Measurements from ENCODE around the gene EXOC6B. TPM values are rescaled to one million over a fixed set of nuclear protein-coding genes. Genes with fewer than 3 reads are reported as not detected.

Gene EXOC6B
- total and polyA plus RNA-seq, 2 experiments from 2014 or later, result 8.9 to 18.3 TPM

- TF ChIP-seq EZH2 (IDR thresholded peaks at IDR 0.05; ENCODE audit: insufficient read depth, poor library complexity, severe bottlenecking), result no peak
- TF ChIP-seq EZH2phosphoT487 (IDR thresholded peaks at IDR 0.05; ENCODE audit: insufficient read depth, low read depth), result no peak
- Histone ChIP-seq H3K9ac (no peak overlapping the region), H3K4me3 (no peak overlapping the region), H3K79me2 (ENCODE audit: insufficient read depth) (no peaks in the 10 kb centered on the region), H4K20me1 (ENCODE audit: insufficient read depth) (no peaks in the 10 kb centered on the region), H3K36me3 (ENCODE audit: low read depth) (no peaks in the 10 kb centered on the region), H3F3A (ENCODE audit: insufficient read depth) (no peaks in the 10 kb centered on the region), H2AFZ (no peak overlapping the region), H3K27me3 (replicated peaks; ENCODE audit: insufficient read depth) (peaks cover 28% of the 10 kb centered on the region), H3K27ac (no peak overlapping the region), H3K9me2 (ENCODE audit: insufficient read depth) (no peaks in the 10 kb centered on the region), H3K4me1 (ENCODE audit: insufficient read depth) (peaks cover 4% of the 10 kb centered on the region; the same call in 1 of the 2 replicates), H3K9me3 (ENCODE audit: low read depth) (no peaks in the 10 kb centered on the region), H3K4me2 (ENCODE audit: unreplicated experiment) (no peak overlapping the region)
- in situ Hi-C loops (cut with MboI), result loop anchor here (10.0 kb wide), 1 partner anchor 599 kb away; no protein-coding TSS in a partner anchor
- 88 to 92% methylated on average over 5 of the region's 5 CpGs for WGBS, 2 experiments (ENCODE audit: low coverage in 1 of 2, low lambda C conversion rate in 2 of 2, missing lambda C conversion rate in 2 of 2)
- DNase-seq, result no peak
Measured at GRCh38 chr2:72153924-72154323, 671.9 kb downstream of the EXOC6B start.

- Histone ChIP-seq H3K4me3 (no peak overlapping the region), H3K4me2 (ENCODE audit: unreplicated experiment) (no peak overlapping the region), H3K9me3 (ENCODE audit: low read depth) (no peaks in the 10 kb centered on the region), H2AFZ (no peak overlapping the region), H3K4me1 (ENCODE audit: insufficient read depth) (peaks cover 4% of the 10 kb centered on the region; the same call in 1 of the 2 replicates), H3K36me3 (ENCODE audit: low read depth) (no peaks in the 10 kb centered on the region), H3F3A (ENCODE audit: insufficient read depth) (no peaks in the 10 kb centered on the region), H3K9me2 (ENCODE audit: insufficient read depth) (no peaks in the 10 kb centered on the region), H3K27me3 (replicated peaks; ENCODE audit: insufficient read depth) (peaks cover 29% of the 10 kb centered on the region), H3K79me2 (ENCODE audit: insufficient read depth) (no peaks in the 10 kb centered on the region), H3K9ac (no peak overlapping the region), H3K27ac (no peak overlapping the region), H4K20me1 (ENCODE audit: insufficient read depth) (no peaks in the 10 kb centered on the region)
- 90% methylated on average over 17 to 18 of the region's 18 CpGs for WGBS, 2 experiments (ENCODE audit: low coverage in 1 of 2, low lambda C conversion rate in 2 of 2, missing lambda C conversion rate in 2 of 2)
- no peak for DNase-seq
- in situ Hi-C loops (cut with MboI), result loop anchor here (10.0 kb wide), 1 partner anchor 598 kb away; no protein-coding TSS in a partner anchor
- no peak for TF ChIP-seq EZH2 (IDR thresholded peaks at IDR 0.05; ENCODE audit: insufficient read depth, poor library complexity, severe bottlenecking)
- TF ChIP-seq EZH2phosphoT487 (IDR thresholded peaks at IDR 0.05; ENCODE audit: insufficient read depth, low read depth), result no peak
Measured at GRCh38 chr2:72153026-72153791, 672.6 kb downstream of the EXOC6B start.

- Histone ChIP-seq H3K27me3 (replicated peaks; ENCODE audit: insufficient read depth) (peaks cover 38% of the 10 kb centered on the region), H3K36me3 (ENCODE audit: low read depth) (no peaks in the 10 kb centered on the region), H3K9me3 (ENCODE audit: low read depth) (no peaks in the 10 kb centered on the region), H3K79me2 (ENCODE audit: insufficient read depth) (no peaks in the 10 kb centered on the region), H3K4me3 (no peak overlapping the region), H2AFZ (no peak overlapping the region), H3K4me2 (ENCODE audit: unreplicated experiment) (no peak overlapping the region), H3K27ac (no peak overlapping the region), H3K4me1 (ENCODE audit: insufficient read depth) (peaks cover 4% of the 10 kb centered on the region; the same call in 1 of the 2 replicates), H3F3A (ENCODE audit: insufficient read depth) (no peaks in the 10 kb centered on the region), H3K9me2 (ENCODE audit: insufficient read depth) (no peaks in the 10 kb centered on the region), H3K9ac (no peak overlapping the region), H4K20me1 (ENCODE audit: insufficient read depth) (no peaks in the 10 kb centered on the region)
- TF ChIP-seq EZH2phosphoT487 (IDR thresholded peaks at IDR 0.05; ENCODE audit: insufficient read depth, low read depth) (no peak), EZH2 (IDR thresholded peaks at IDR 0.05; ENCODE audit: insufficient read depth, poor library complexity, severe bottlenecking) (no peak)
- WGBS, 2 experiments (ENCODE audit: low coverage in 1 of 2, low lambda C conversion rate in 2 of 2, missing lambda C conversion rate in 2 of 2), result 63 to 71% methylated on average over 2 of the region's 2 CpGs
- no peak for DNase-seq
- in situ Hi-C loops (cut with MboI), result loop anchor here (10.0 kb wide), 1 partner anchor 596 kb away; no protein-coding TSS in a partner anchor
Measured at GRCh38 chr2:72150861-72151356, 674.9 kb downstream of the EXOC6B start.

GRCh38 chr2:72150157-72150860 is 675.5 kb downstream of the EXOC6B start:
- Histone ChIP-seq H3K79me2 (ENCODE audit: insufficient read depth) (no peaks in the 10 kb centered on the region), H2AFZ (peak overlapping the region; percentile 57), H3K27ac (no peak overlapping the region), H3K9ac (no peak overlapping the region), H3K4me1 (ENCODE audit: insufficient read depth) (peaks cover 5% of the 10 kb centered on the region), H3F3A (ENCODE audit: insufficient read depth) (no peaks in the 10 kb centered on the region), H3K9me2 (ENCODE audit: insufficient read depth) (no peaks in the 10 kb centered on the region), H3K4me2 (ENCODE audit: unreplicated experiment) (peak overlapping the region; percentile 74), H3K4me3 (peak overlapping the region; percentile 71), H3K27me3 (replicated peaks; ENCODE audit: insufficient read depth) (peaks cover 40% of the 10 kb centered on the region), H3K36me3 (ENCODE audit: low read depth) (no peaks in the 10 kb centered on the region), H3K9me3 (ENCODE audit: low read depth) (no peaks in the 10 kb centered on the region), H4K20me1 (ENCODE audit: insufficient read depth) (no peaks in the 10 kb centered on the region)
- TF ChIP-seq EZH2phosphoT487 (IDR thresholded peaks at IDR 0.05; ENCODE audit: insufficient read depth, low read depth) (peak; percentile 53; the same call in 1 of the 2 replicates), EZH2 (IDR thresholded peaks at IDR 0.05; ENCODE audit: insufficient read depth, poor library complexity, severe bottlenecking) (peak; percentile 60)
- in situ Hi-C loops (cut with MboI), result loop anchor here (10.0 kb wide), 1 partner anchor 596 kb away; no protein-coding TSS in a partner anchor
- WGBS, 2 experiments (ENCODE audit: low coverage in 1 of 2, low lambda C conversion rate in 2 of 2, missing lambda C conversion rate in 2 of 2), result 4% methylated on average over 28 of the region's 28 CpGs
- DNase-seq, result peak; percentile 84
